Breast epithelium (tissue), 3 donors: ENCODE measurements around the gene USP10.
A peak's percentile ranks its signal among the peaks of the same experiment; 100 is the strongest.

ENCODE experiments used
- POLR2AphosphoS5 ChIP-seq, 3 donors: sonication (generic); formaldehyde crosslinking; IDR thresholded peaks; one replicate each; pipeline ENCODE4 v1.6.1; 2017; ENCODE audit warnings: antibody characterized with exemption in 3 of 3
- TF ChIP-seq, protein P1 (sequence below), 3 donors: fragments of 450-650 bp; IDR thresholded peaks; one replicate each; pipeline ENCODE4 v1.5.1; 2016 to 2017; ENCODE audit warnings: antibody characterized with exemption in 3 of 3, mild to moderate bottlenecking in 3 of 3, moderate library complexity in 3 of 3

DNA sequence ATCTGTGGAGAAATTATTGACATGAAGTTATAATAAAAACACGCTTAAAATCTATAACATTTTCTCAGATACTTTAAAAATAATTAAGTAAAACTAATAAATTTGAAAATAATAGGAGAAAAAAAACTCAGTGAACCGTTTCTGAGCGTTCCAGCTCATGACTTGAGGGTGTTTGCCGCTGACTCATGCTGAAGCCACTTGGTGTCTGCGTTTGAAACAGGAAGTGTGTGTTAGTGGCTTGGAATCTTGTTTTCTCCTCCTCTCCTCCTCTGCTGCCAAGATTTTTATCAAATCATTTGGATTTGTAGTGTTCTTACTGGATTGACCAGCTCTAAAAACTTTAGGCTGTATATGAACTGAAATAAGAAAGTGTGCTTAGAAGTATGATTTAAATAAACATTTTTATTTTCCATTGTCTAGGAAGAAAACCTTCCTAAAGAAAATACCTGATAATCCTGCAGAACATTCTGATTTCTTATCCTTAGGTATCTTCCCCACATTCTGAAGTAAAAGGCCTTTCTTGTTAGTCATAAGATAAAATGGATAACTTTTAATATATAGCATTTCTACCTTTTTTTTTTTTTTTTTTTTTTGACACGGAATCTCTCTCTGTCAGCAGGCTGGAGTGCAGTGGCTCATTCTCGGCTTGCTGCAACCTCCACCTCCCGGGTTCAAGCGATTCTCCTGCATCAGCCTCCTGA, 30.8 kb downstream of the USP10 start:
- TF ChIP-seq, protein P1, sequence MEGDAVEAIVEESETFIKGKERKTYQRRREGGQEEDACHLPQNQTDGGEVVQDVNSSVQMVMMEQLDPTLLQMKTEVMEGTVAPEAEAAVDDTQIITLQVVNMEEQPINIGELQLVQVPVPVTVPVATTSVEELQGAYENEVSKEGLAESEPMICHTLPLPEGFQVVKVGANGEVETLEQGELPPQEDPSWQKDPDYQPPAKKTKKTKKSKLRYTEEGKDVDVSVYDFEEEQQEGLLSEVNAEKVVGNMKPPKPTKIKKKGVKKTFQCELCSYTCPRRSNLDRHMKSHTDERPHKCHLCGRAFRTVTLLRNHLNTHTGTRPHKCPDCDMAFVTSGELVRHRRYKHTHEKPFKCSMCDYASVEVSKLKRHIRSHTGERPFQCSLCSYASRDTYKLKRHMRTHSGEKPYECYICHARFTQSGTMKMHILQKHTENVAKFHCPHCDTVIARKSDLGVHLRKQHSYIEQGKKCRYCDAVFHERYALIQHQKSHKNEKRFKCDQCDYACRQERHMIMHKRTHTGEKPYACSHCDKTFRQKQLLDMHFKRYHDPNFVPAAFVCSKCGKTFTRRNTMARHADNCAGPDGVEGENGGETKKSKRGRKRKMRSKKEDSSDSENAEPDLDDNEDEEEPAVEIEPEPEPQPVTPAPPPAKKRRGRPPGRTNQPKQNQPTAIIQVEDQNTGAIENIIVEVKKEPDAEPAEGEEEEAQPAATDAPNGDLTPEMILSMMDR (IDR thresholded peaks at IDR 0.05) = no peak
- peak in 1 of 3 donors; percentile 70 for TF ChIP-seq POLR2AphosphoS5 (IDR thresholded peaks at IDR 0.05)
